NCI-H1092 treated with DMSO at 0.1 percent for 48 hours (cell line): Measurements from ENCODE around the gene PTPRU.
"Not testable (repeated sequence)": the region's sequence is repeated elsewhere in the genome, so short reads cannot be mapped to it uniquely, and the experiment has no call there.

Experiments used
- DNase-seq: peaks from one replicate; lab custom pipeline; 2025; lab: John Stamatoyannopoulos, UW

PTPRU gene

GRCh38 chr1:29222260-29222659, 14.1 kb upstream of the PTPRU start:
- not testable (repeated sequence) for DNase-seq

- no peak for DNase-seq
These were observed 13.6 kb upstream of the PTPRU start for GRCh38 chr1:29222686-29223085.

GRCh38 chr1:29223521-29223920, 12.8 kb upstream of the PTPRU start:
- DNase-seq, result no peak

- DNase-seq, result no peak
These were observed 11.9 kb upstream of the PTPRU start for GRCh38 chr1:29224356-29224837.

GRCh38 chr1:29225361-29225760, 11.0 kb upstream of the PTPRU start:
- no peak for DNase-seq

GRCh38 chr1:29227511-29227910, 8.8 kb upstream of the PTPRU start:
- DNase-seq, result no peak

- DNase-seq, result no peak
These were observed 6.1 kb upstream of the PTPRU start for GRCh38 chr1:29230204-29230552.

GRCh38 chr1:29230553-29231378, 5.6 kb upstream of the PTPRU start, which contains the start of gene MECR:
Gene MECR (minus strand): TSS chr1:29230934. CDS start chr1:29230906, 28 bp downstream.
- DNase-seq, result peak; percentile 94

GRCh38 chr1:29232387-29232786, 3.9 kb upstream of the PTPRU start:
- no peak for DNase-seq

- DNase-seq, result no peak
These were observed 2.6 kb upstream of the PTPRU start for GRCh38 chr1:29233693-29234092.

- DNase-seq, result no peak
These were observed 1.9 kb upstream of the PTPRU start for GRCh38 chr1:29234471-29234870.

- not testable (repeated sequence) for DNase-seq
These were observed 1.4 kb upstream of the PTPRU start for GRCh38 chr1:29234881-29235280.

- no peak for DNase-seq
These were observed 398 bp downstream of the PTPRU start for GRCh38 chr1:29236712-29237128.

- no peak for DNase-seq
These were observed 953 bp downstream of the PTPRU start for GRCh38 chr1:29237129-29237821.

GRCh38 chr1:29237852-29238619, 1.7 kb downstream of the PTPRU start:
- no peak for DNase-seq

GRCh38 chr1:29238620-29239002, 2.3 kb downstream of the PTPRU start:
- DNase-seq, result no peak

GRCh38 chr1:29239142-29239541, 2.8 kb downstream of the PTPRU start:
- DNase-seq, result no peak

GRCh38 chr1:29240400-29240837, 4.1 kb downstream of the PTPRU start:
- DNase-seq, result no peak

GRCh38 chr1:29240986-29241385, 4.7 kb downstream of the PTPRU start:
- no peak for DNase-seq

GRCh38 chr1:29243023-29243870, 6.9 kb downstream of the PTPRU start:
- no peak for DNase-seq

GRCh38 chr1:29243871-29244200, 7.5 kb downstream of the PTPRU start:
- no peak for DNase-seq

GRCh38 chr1:29245261-29245660, 8.9 kb downstream of the PTPRU start:
- no peak for DNase-seq
